Testis (tissue), 2 donors: ENCODE results near the gene HK2.

Source experiments
- CTCF ChIP-seq, 3 experiments: fragments of 450-650 bp in 2 of 3; fragments of 200-600 bp in 1 of 3; sonication (generic) in 1 of 3; IDR thresholded peaks; one replicate each; pipeline ENCODE4 v1.5.1; 2016 to 2019; ENCODE audit warnings: antibody characterized with exemption in 3 of 3, mild to moderate bottlenecking in 2 of 3, moderate library complexity in 1 of 3
- POLR2A ChIP-seq: fragments of 450-650 bp; IDR thresholded peaks from one replicate; pipeline ENCODE4 v1.6.1; 2017; ENCODE audit warnings: antibody characterized with exemption, mild to moderate bottlenecking, moderate library complexity

GRCh38 chr2:74881176-74881575, 47.2 kb downstream of the HK2 start:
- TF ChIP-seq CTCF (IDR thresholded peaks at IDR 0.05): no peak
- TF ChIP-seq POLR2A: no peak
